K562 (cell line): ENCODE data around the gene YTHDC2. TPM values are rescaled to one million over a fixed set of nuclear protein-coding genes. Genes with fewer than 3 reads are reported as not detected.

Source experiments
- ATAC-seq: fragments of 200-7000 bp; cut with Tn5 transposase; 3 replicates; pipeline ENCODE4 v1.9.1; 2020; ENCODE audit warnings: moderate library complexity
- BruUV-seq: library from RNA; stranded (reverse); fragments of 400-500 nt; replicated peaks from 2 replicates; lab custom pipeline; 2021; lab: Mats Ljungman, UMichigan
- CTCF ChIA-PET: fragments of 300-600 bp; formaldehyde crosslinking; extraction: SDS; loops from one replicate; lab custom pipeline; 2021; ENCODE audit warnings: low intra/inter-chr PET ratio; lab: Yijun Ruan, JAX
- POLR2A ChIA-PET: fragments of 300-600, 350-650 bp; sonication (Branson Sonifier 250); formaldehyde crosslinking; extraction: SDS; loops from one replicate; lab custom pipeline; 2021; ENCODE audit warnings: antibody characterized with exemption, inconsistent platforms; lab: Yijun Ruan, JAX
- DNase-seq, 4 experiments: peaks; one replicate each; pipeline versions ENCODE4 v3.0.0 to v3.0.0-alpha.2; 2011 to 2018; ENCODE audit warnings: low spot score in 3 of 4, mixed read lengths in 3 of 4; ENCODE audit errors: extremely low read depth in 1 of 4
- FAIRE-seq: peaks from 2 replicates; lab custom pipeline; 2011; peaks lifted over from hg19 to GRCh38; lab: Jason Lieb, UNC
- H2AFZ ChIP-seq: 2 replicates; pipeline ENCODE4 v1.6.0; 2011; ENCODE audit warnings: low read depth, low read length, control low read depth, inconsistent platforms
- H3K27ac ChIP-seq: fragments of 200-600 bp; 3 replicates; pipeline ENCODE4 v1.8.0; 2011; ENCODE audit warnings: low read depth, mild to moderate bottlenecking, control low read depth, inconsistent platforms, low read length, moderate library complexity, mixed read lengths; ENCODE audit errors: extremely low read depth
- H3K27me3 ChIP-seq, 2 experiments: fragments of 300-600 bp in 1 of 2; 2 replicates in 1 of 2; 3 replicates in 1 of 2; pipeline versions ENCODE4 v1.6.0 to v1.8.0; 2011; ENCODE audit warnings: inconsistent platforms in 2 of 2, low read length in 2 of 2, mild to moderate bottlenecking in 1 of 2, mixed read lengths in 1 of 2, moderate library complexity in 1 of 2; ENCODE audit not compliant: control insufficient read depth in 2 of 2, insufficient read depth in 2 of 2
- H3K36me3 ChIP-seq: fragments of 300-600 bp; 3 replicates; pipeline ENCODE4 v1.8.0; 2011; ENCODE audit warnings: mild to moderate bottlenecking, low read length, inconsistent platforms; ENCODE audit not compliant: control insufficient read depth, insufficient read depth
- H3K4me1 ChIP-seq, 2 experiments: fragments of 200-600 bp in 1 of 2; replicated peaks in 1 of 2; 2 replicates in 1 of 2; 3 replicates in 1 of 2; pipeline versions ENCODE4 v1.5.1 to v1.8.0; 2011; ENCODE audit warnings: inconsistent platforms in 2 of 2, low read length in 2 of 2, mild to moderate bottlenecking in 1 of 2, mixed read lengths in 1 of 2, moderate library complexity in 1 of 2; ENCODE audit not compliant: control insufficient read depth in 2 of 2, insufficient read depth in 2 of 2
- H3K4me2 ChIP-seq: 2 replicates; pipeline ENCODE4 v1.6.1; 2011; ENCODE audit warnings: low read length, control low read depth, inconsistent platforms, mixed read lengths; ENCODE audit not compliant: insufficient read depth
- H3K4me3 ChIP-seq: fragments of 200-600 bp; sonication (generic), shearing (Covaris generic); 2 replicates; pipeline ENCODE4 v1.5.1; 2016; ENCODE audit warnings: control low read depth, inconsistent platforms
- H3K79me2 ChIP-seq: fragments of 200-600 bp; 3 replicates; pipeline ENCODE4 v1.8.0; 2011; ENCODE audit warnings: low read length, inconsistent platforms; ENCODE audit not compliant: control insufficient read depth, insufficient read depth
- H3K9ac ChIP-seq, 2 experiments: 2 replicates each; pipeline versions ENCODE4 v1.6.0 to v1.6.1; 2011; ENCODE audit warnings: low read depth in 2 of 2, low read length in 2 of 2, control low read depth in 1 of 2, inconsistent platforms in 1 of 2, mild to moderate bottlenecking in 1 of 2, mixed read lengths in 1 of 2; ENCODE audit not compliant: insufficient read depth in 1 of 2
- H3K9me1 ChIP-seq: one replicate; pipeline ENCODE4 v1.6.0; 2011; ENCODE audit warnings: inconsistent platforms, mild to moderate bottlenecking, low read length, moderate library complexity; ENCODE audit not compliant: control insufficient read depth, insufficient read depth
- H3K9me3 ChIP-seq: replicated peaks from 2 replicates; pipeline ENCODE4 v1.5.1; 2011; ENCODE audit warnings: low read depth, low read length, inconsistent platforms; ENCODE audit not compliant: control insufficient read depth, insufficient read depth
- H4K20me1 ChIP-seq: replicated peaks from 2 replicates; pipeline ENCODE4 v1.6.1; 2011; ENCODE audit warnings: low read length, inconsistent platforms, mixed read lengths; ENCODE audit not compliant: control insufficient read depth, insufficient read depth
- CBX3 ChIP-seq, 2 experiments: IDR thresholded peaks; 1 replicate in 1 of 2; 2 replicates in 1 of 2; pipeline ENCODE4 v1.6.1; 2012; ENCODE audit warnings: inconsistent platforms in 2 of 2, low read length in 2 of 2, borderline replicate concordance in 1 of 2, control low read depth in 1 of 2
- CHD4 ChIP-seq: fragments of 200-600 bp; sonication (generic); IDR thresholded peaks from 3 replicates; pipeline ENCODE4 v1.6.1; 2012; ENCODE audit warnings: low read depth, mild to moderate bottlenecking, mixed read lengths, low read length, inconsistent platforms; ENCODE audit not compliant: insufficient read depth, insufficient replicate concordance, poor library complexity, severe bottlenecking
- ETS2 ChIP-seq: IDR thresholded peaks from 2 replicates; pipeline ENCODE4 v1.6.1; 2016; ENCODE audit warnings: borderline replicate concordance, missing genetic modification characterization, mild to moderate bottlenecking, moderate library complexity, missing compliant biosample characterization; ENCODE audit not compliant: poor library complexity, severe bottlenecking
- FOXJ2 ChIP-seq: fragments of 200-800 bp; sonication (Bioruptor generic); IDR thresholded peaks from 2 replicates; pipeline ENCODE4 v1.6.1; 2016; ENCODE audit warnings: missing genetic modification characterization, missing compliant biosample characterization
- NFYB ChIP-seq: IDR thresholded peaks from 2 replicates; pipeline ENCODE4 v1.6.1; 2011; ENCODE audit warnings: mild to moderate bottlenecking, moderate library complexity; ENCODE audit not compliant: insufficient read length; ENCODE audit errors: extremely low read depth
- SMARCA4 ChIP-seq: fragments of 450-650 bp; IDR thresholded peaks from 2 replicates; pipeline ENCODE4 v1.6.1; 2016
- SMARCB1 ChIP-seq: IDR thresholded peaks from 2 replicates; pipeline ENCODE4 v1.6.1; 2011; ENCODE audit warnings: improper control_type of control experiment, low read depth; ENCODE audit not compliant: insufficient read length
- SNAPC5 ChIP-seq: fragments of 250-450 bp; sonication (Bioruptor Pico); IDR thresholded peaks from 2 replicates; pipeline ENCODE4 v1.8.0; 2021; ENCODE audit warnings: moderate library complexity, mild to moderate bottlenecking, inconsistent platforms
- SREBF2 ChIP-seq: sonication (generic); formaldehyde crosslinking; IDR thresholded peaks from 2 replicates; pipeline ENCODE4 v1.4.0; 2020; ENCODE audit warnings: mild to moderate bottlenecking, missing genetic modification reagents
- TBL1XR1 ChIP-seq, 2 experiments: IDR thresholded peaks; 2 replicates each; pipeline ENCODE4 v1.6.1; 2012; ENCODE audit warnings: improper control_type of control experiment in 2 of 2, low read length in 2 of 2, mild to moderate bottlenecking in 1 of 2
- ZBTB1 ChIP-seq: sonication (generic); formaldehyde crosslinking; IDR thresholded peaks from 2 replicates; pipeline ENCODE4 v1.8.1; 2023; ENCODE audit warnings: missing genetic modification reagents, low read depth, mild to moderate bottlenecking, borderline replicate concordance
- ZFPM2 ChIP-seq: fragments of 250-450 bp; sonication (Bioruptor Pico); IDR thresholded peaks from 2 replicates; pipeline ENCODE4 v1.5.1; 2022; ENCODE audit warnings: mild to moderate bottlenecking
- ZNF174 ChIP-seq: fragments of 250-450 bp; sonication (Bioruptor Pico); IDR thresholded peaks from 2 replicates; pipeline ENCODE4 v1.4.0; 2020; ENCODE audit warnings: mild to moderate bottlenecking
- ZNF3 ChIP-seq: fragments of 250-450 bp; sonication (Bioruptor Pico); IDR thresholded peaks from 2 replicates; pipeline ENCODE4 v1.5.0; 2021; ENCODE audit warnings: mild to moderate bottlenecking, moderate library complexity
- ZNF408 ChIP-seq: fragments of 250-450 bp; sonication (Bioruptor Pico); IDR thresholded peaks from 2 replicates; pipeline ENCODE4 v1.4.0; 2020; ENCODE audit warnings: low read depth, mild to moderate bottlenecking, moderate library complexity
- ZNF639 ChIP-seq, 2 experiments: fragments of 200-800 bp in 1 of 2; sonication (Bioruptor generic) in 1 of 2; sonication (generic) in 1 of 2; formaldehyde crosslinking in 1 of 2; IDR thresholded peaks in 1 of 2; conservative IDR thresholded peaks in 1 of 2; 2 replicates each; pipeline versions ENCODE4 v1.5.0 to v1.6.1; 2016 to 2020; ENCODE audit warnings: missing compliant biosample characterization in 1 of 2, missing genetic modification characterization in 1 of 2, missing genetic modification reagents in 1 of 2
- ZNF655 ChIP-seq: fragments of 250-450 bp; sonication (Bioruptor Pico); IDR thresholded peaks from 2 replicates; pipeline ENCODE4 v1.5.0; 2021
- ZNF785 ChIP-seq: fragments of 250-450 bp; sonication (Bioruptor Pico); IDR thresholded peaks from 2 replicates; pipeline ENCODE4 v1.4.0; 2020; ENCODE audit warnings: mild to moderate bottlenecking
- WGBS: fragments of 100-300 bp; shearing (Covaris generic); methylation state at CpG from one replicate; pipeline ENCODE4 v1.1.6; 2016; ENCODE audit warnings: low coverage, mixed read lengths; ENCODE audit not compliant: insufficient coverage; ENCODE audit errors: missing lambda C conversion rate; 5-methylcytosine and 5-hydroxymethylcytosine counted together
- in situ Hi-C: fragments of 300-500 bp; cut with MboI; formaldehyde crosslinking; loops from 4 replicates; pipeline ENCODE4 v1.15.0; 2018; ENCODE audit warnings: inconsistent platforms, mixed read lengths
- intact Hi-C: fragments of 100-400 bp; cut with micrococcal nuclease; formaldehyde crosslinking; loops from 2 replicates; pipeline ENCODE4 v1.14.2; 2022
- polyA plus RNA-seq, 8 experiments: library from polyadenylated mRNA; depleted of rRNA in 4 of 8; stranded (reverse) in 5 of 8; unstranded in 3 of 8; fragments of >200 nt; fragmentation: Nextera tagmentation in 2 of 8; fragmentation: Illumina TruSeq in 1 of 8; extraction: Ambion mirVana in 2 of 8; extraction: Trizol in 1 of 8; gene quantifications; 2 replicates each; pipeline versions ENCODE4 v1.2.1 to v1.2.3, GENCODE V29; 2011 to 2014; ENCODE audit warnings: inconsistent platforms in 1 of 8, missing spikeins in 1 of 8
- total RNA-seq, 7 experiments: library from RNA; depleted of rRNA in 6 of 7; stranded (reverse); fragments of >200 nt in 6 of 7; fragmentation: Illumina TruSeq in 2 of 7; extraction: Trizol in 2 of 7; gene quantifications; 2 replicates each; pipeline versions ENCODE4 v1.2.1 to v1.2.3, GENCODE V29; 2011 to 2021; ENCODE audit warnings: low replicate concordance in 1 of 7

YTHDC2 gene
- total and polyA plus RNA-seq, 9 of the 15 experiments (the other 6 are each of a cell fraction or from before 2014, with no cell fraction given) = 2.7 to 21.6 (median 15.9) TPM

- BruUV-seq = no TSS peak
- Histone ChIP-seq H3K27me3 (no peaks in the 10 kb centered on the region; a peak in 1 of 5 replicates), H3K4me3 (no peak overlapping the region), H3K9ac (no peak overlapping the region), H4K20me1 (no peaks in the 10 kb centered on the region), H3K36me3 (no peaks in the 10 kb centered on the region), H3K9me3 (no peaks in the 10 kb centered on the region), H2AFZ (no peak overlapping the region), H3K27ac (no peak overlapping the region), H3K9me1 (no peaks in the 10 kb centered on the region), H3K79me2 (no peaks in the 10 kb centered on the region), H3K4me1 (no peaks in the 10 kb centered on the region), H3K4me2 (no peak overlapping the region)
- FAIRE-seq = no peak
- ATAC-seq = no peak
- CTCF ChIA-PET = no interaction called here
- in situ Hi-C loops (no loop called here), intact Hi-C loops (no loop called here)
- 0% methylated on average over 3 of the region's 3 CpGs for WGBS
- POLR2A ChIA-PET = no interaction called here
- no peak for DNase-seq
- no peak for TF ChIP-seq ZFPM2 (CRISPR knock-in tag)
- no peak for TF ChIP-seq SMARCA4
- no peak for TF ChIP-seq SNAPC5 (CRISPR knock-in tag)
- TF ChIP-seq ZNF639 (CRISPR knock-in tag; conservative IDR thresholded peaks at IDR 0.05 in 1 of 2, IDR thresholded peaks at IDR 0.05 in 1 of 2) = no peak
- TF ChIP-seq ETS2 (tag) = no peak
- no peak for TF ChIP-seq TBL1XR1 (IDR thresholded peaks at IDR 0.05; ENCODE audit: low read length in 2 of 2)
- TF ChIP-seq ZNF3 (CRISPR knock-in tag) = no peak
- TF ChIP-seq ZBTB1 (CRISPR knock-in tag) = no peak
- no peak for TF ChIP-seq CHD4
- TF ChIP-seq FOXJ2 (tag) = no peak
- no peak for TF ChIP-seq ZNF785 (CRISPR knock-in tag)
- TF ChIP-seq ZNF408 (CRISPR knock-in tag) = no peak
- no peak for TF ChIP-seq CBX3 (IDR thresholded peaks at IDR 0.05; ENCODE audit: borderline replicate concordance in 1 of 2, low read length in 2 of 2)
- no peak for TF ChIP-seq NFYB
- TF ChIP-seq SMARCB1 = no peak
- TF ChIP-seq SREBF2 = no peak
- TF ChIP-seq ZNF655 (CRISPR knock-in tag) = no peak
- TF ChIP-seq ZNF174 (CRISPR knock-in tag) = no peak
These were observed 121.5 kb downstream of the YTHDC2 start for GRCh38 chr5:113634957-113635356.
